GM12878 (cell line): ENCODE data around the gene SORL1. TPM values are rescaled to one million over a fixed set of nuclear protein-coding genes. Genes with fewer than 3 reads are reported as not detected.

Experiments used
- ASH2L ChIP-seq: fragments of 300-600, 200-600 bp; sonication (generic); IDR thresholded peaks from 2 replicates; pipeline ENCODE4 v1.6.1; 2017; ENCODE audit warnings: low read depth, mild to moderate bottlenecking, borderline replicate concordance
- CHD4 ChIP-seq: fragments of 200-600 bp; sonication (generic); IDR thresholded peaks from 2 replicates; pipeline ENCODE4 v1.6.1; 2016; ENCODE audit warnings: mild to moderate bottlenecking
- CREB1 ChIP-seq: IDR thresholded peaks from 2 replicates; pipeline ENCODE4 v1.6.1; 2012; ENCODE audit warnings: low read depth, mild to moderate bottlenecking, inconsistent platforms
- EP300 ChIP-seq, 2 experiments: fragments of 150-350 bp in 1 of 2; IDR thresholded peaks; 2 replicates each; pipeline ENCODE4 v1.6.1; 2011 to 2012; ENCODE audit warnings: low read depth in 2 of 2, low read length in 2 of 2, borderline replicate concordance in 1 of 2, improper control_type of control experiment in 1 of 2, inconsistent platforms in 1 of 2; ENCODE audit not compliant: control insufficient read depth in 1 of 2
- ESRRA ChIP-seq: IDR thresholded peaks from 2 replicates; pipeline ENCODE4 v1.6.1; 2012; ENCODE audit warnings: mild to moderate bottlenecking, low read length, improper control_type of control experiment
- IRF4 ChIP-seq: IDR thresholded peaks from 2 replicates; pipeline ENCODE4 v1.6.1; 2011; ENCODE audit warnings: low read depth, low read length
- KAT2A ChIP-seq: conservative IDR thresholded peaks from 2 replicates; pipeline ENCODE4 v1.6.1; 2011; ENCODE audit warnings: low read depth, low read length; ENCODE audit not compliant: control insufficient read depth
- MYB ChIP-seq: fragments of 150-350 bp; IDR thresholded peaks from 2 replicates; pipeline ENCODE4 v1.6.1; 2014; ENCODE audit warnings: mild to moderate bottlenecking, low read depth, low read length, borderline replicate concordance
- NFXL1 ChIP-seq: fragments of 450-650 bp; IDR thresholded peaks from 2 replicates; pipeline ENCODE4 v1.6.1; 2017; ENCODE audit warnings: antibody characterized with exemption, mild to moderate bottlenecking, borderline replicate concordance
- NFYA ChIP-seq: IDR thresholded peaks from 2 replicates; pipeline ENCODE4 v1.6.1; 2011; ENCODE audit warnings: low read depth, mild to moderate bottlenecking, low read length, improper control_type of control experiment, borderline replicate concordance
- NR2C1 ChIP-seq: fragments of 450-650 bp; IDR thresholded peaks from 2 replicates; pipeline ENCODE4 v1.6.1; 2017; ENCODE audit warnings: antibody characterized with exemption, mild to moderate bottlenecking, moderate library complexity
- NRF1 ChIP-seq: conservative IDR thresholded peaks from 2 replicates; pipeline ENCODE4 v1.6.1; 2011; ENCODE audit warnings: mild to moderate bottlenecking, low read depth, low read length, improper control_type of control experiment
- PML ChIP-seq: IDR thresholded peaks from 2 replicates; pipeline ENCODE4 v1.6.1; 2012; ENCODE audit warnings: low read length, inconsistent platforms
- RFX5 ChIP-seq: IDR thresholded peaks from 2 replicates; pipeline ENCODE4 v1.6.1; 2011; ENCODE audit warnings: low read depth, low read length, improper control_type of control experiment
- SIN3A ChIP-seq: IDR thresholded peaks from 2 replicates; pipeline ENCODE4 v1.6.1; 2012; ENCODE audit warnings: low read depth, low read length, improper control_type of control experiment
- SIX5 ChIP-seq: IDR thresholded peaks from 2 replicates; pipeline ENCODE4 v1.6.1; 2011; ENCODE audit warnings: mild to moderate bottlenecking, low read depth, low read length, moderate library complexity; ENCODE audit not compliant: severe bottlenecking
- SMARCA5 ChIP-seq: fragments of 450-650 bp; IDR thresholded peaks from 2 replicates; pipeline ENCODE4 v1.6.1; 2017; ENCODE audit warnings: mild to moderate bottlenecking
- SRF ChIP-seq, 2 experiments: IDR thresholded peaks; 2 replicates each; pipeline ENCODE4 v1.6.1; 2011; ENCODE audit warnings: low read depth in 2 of 2, low read length in 2 of 2, mild to moderate bottlenecking in 1 of 2, moderate library complexity in 1 of 2
- STAT3 ChIP-seq: IDR thresholded peaks from 2 replicates; pipeline ENCODE4 v1.6.1; 2011; ENCODE audit warnings: low read depth, low read length, improper control_type of control experiment
- SUPT20H ChIP-seq: IDR thresholded peaks from 2 replicates; pipeline ENCODE4 v1.6.1; 2011; ENCODE audit warnings: low read depth, mild to moderate bottlenecking, low read length, moderate library complexity, borderline replicate concordance; ENCODE audit not compliant: control insufficient read depth
- TAF1 ChIP-seq: IDR thresholded peaks from 2 replicates; pipeline ENCODE4 v1.6.1; 2011; ENCODE audit warnings: mild to moderate bottlenecking, low read depth, low read length, borderline replicate concordance
- TBL1XR1 ChIP-seq: IDR thresholded peaks from 2 replicates; pipeline ENCODE4 v1.6.1; 2012; ENCODE audit warnings: low read depth, low read length, improper control_type of control experiment
- TCF12 ChIP-seq: IDR thresholded peaks from 2 replicates; pipeline ENCODE4 v1.6.1; 2011; ENCODE audit warnings: low read depth, mild to moderate bottlenecking, low read length
- YBX1 ChIP-seq: fragments of 450-650 bp; IDR thresholded peaks from 2 replicates; pipeline ENCODE4 v1.6.1; 2016; ENCODE audit warnings: antibody characterized with exemption
- ZZZ3 ChIP-seq: IDR thresholded peaks from 2 replicates; pipeline ENCODE4 v1.6.1; 2011; ENCODE audit warnings: low read depth; ENCODE audit not compliant: control insufficient read depth, insufficient read length
- polyA plus RNA-seq, 11 experiments: library from polyadenylated mRNA; depleted of rRNA in 4 of 11; unstranded in 6 of 11; stranded (reverse) in 5 of 11; fragments of >200 nt; fragmentation: Nextera tagmentation in 4 of 11; fragmentation: Illumina TruSeq in 1 of 11; extraction: Ambion mirVana in 4 of 11; extraction: Trizol in 1 of 11; gene quantifications; 1 replicate in 1 of 11; 2 replicates in 10 of 11; pipeline versions ENCODE4 v1.2.1 to v1.2.3, GENCODE V29; 2011 to 2016; ENCODE audit warnings: inconsistent platforms in 2 of 11, missing spikeins in 2 of 11, low read depth in 1 of 11
- total RNA-seq, 4 experiments: library from RNA; depleted of rRNA in 3 of 4; stranded (reverse); fragments of >200 nt in 3 of 4; fragmentation: Illumina TruSeq in 1 of 4; extraction: Trizol in 1 of 4; gene quantifications; 2 replicates each; pipeline versions ENCODE4 v1.2.1 to v1.2.3, GENCODE V29; 2013 to 2021
- TF ChIP-seq, protein P1 (sequence below): fragments of 450-650 bp; IDR thresholded peaks from 2 replicates; pipeline ENCODE4 v1.6.1; 2016; ENCODE audit warnings: mild to moderate bottlenecking
- TF ChIP-seq, protein P2 (sequence below): fragments of 450-650 bp; IDR thresholded peaks from 2 replicates; pipeline ENCODE4 v1.6.1; 2016; ENCODE audit warnings: mild to moderate bottlenecking
- TF ChIP-seq, protein P3 (sequence below): fragments of 450-650 bp; IDR thresholded peaks from 2 replicates; pipeline ENCODE4 v1.6.1; 2017; ENCODE audit warnings: antibody characterized with exemption, mild to moderate bottlenecking, moderate library complexity

Gene SORL1
- total and polyA plus RNA-seq, 10 of the 15 experiments (the other 5 are each of a cell fraction or from before 2014, with no cell fraction given): 20.2 to 107 (median 59.9) TPM

DNA sequence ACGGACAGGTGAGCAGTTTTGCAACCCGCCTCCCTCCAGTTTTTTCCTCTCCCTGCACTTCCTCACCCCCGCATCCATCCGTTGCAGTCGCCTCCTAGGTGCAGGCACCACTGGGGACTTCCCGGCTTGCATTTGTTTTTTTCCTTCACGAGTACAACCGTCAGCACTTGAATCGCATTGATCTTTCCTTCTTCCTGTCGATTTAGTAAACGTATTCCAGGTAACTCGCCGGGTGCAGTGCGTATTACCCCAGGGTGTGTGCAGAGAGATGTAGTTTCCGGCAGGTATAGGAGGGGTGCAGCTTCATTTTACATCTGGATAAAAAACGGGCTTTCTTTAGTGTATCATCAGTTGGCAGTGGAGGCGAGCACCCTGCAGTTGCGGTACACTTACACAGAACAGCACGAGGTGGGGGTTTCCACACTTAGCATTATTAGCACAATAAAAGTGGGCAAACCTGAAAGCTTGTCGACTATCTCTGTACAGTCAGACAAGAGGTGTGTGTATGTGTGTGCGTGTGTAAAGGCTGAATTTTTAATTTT lies 566 bp downstream of the SORL1 start, which contains the start of gene SORL1-AS1 (continued):
- TF ChIP-seq KAT2A (no peak), YBX1 (no peak), MYB (no peak), STAT3 (no peak), IRF4 (no peak), CHD4 (no peak), NR2C1 (no peak), NFYA (no peak), SIX5 (no peak), ZZZ3 (no peak), TAF1 (no peak), CREB1 (no peak), SUPT20H (no peak), ESRRA (no peak), NFXL1 (no peak), TCF12 (no peak), SRF (IDR thresholded peaks at IDR 0.05; ENCODE audit: low read depth in 2 of 2, low read length in 2 of 2) (0 out of 4 replicates have a peak, but pooled peaks of 1 of the 2 experiments have one; percentile 2), ASH2L (no peak; the same call in 1 of the 2 replicates), SMARCA5 (no peak), TBL1XR1 (no peak), PML (no peak), NRF1 (no peak), RFX5 (no peak), EP300 (IDR thresholded peaks at IDR 0.05; ENCODE audit: borderline replicate concordance in 1 of 2, control insufficient read depth in 1 of 2, low read depth in 2 of 2, low read length in 2 of 2) (no peak), SIN3A (peak; percentile 22; the same call in 1 of the 2 replicates)
- TF ChIP-seq, protein P1, sequence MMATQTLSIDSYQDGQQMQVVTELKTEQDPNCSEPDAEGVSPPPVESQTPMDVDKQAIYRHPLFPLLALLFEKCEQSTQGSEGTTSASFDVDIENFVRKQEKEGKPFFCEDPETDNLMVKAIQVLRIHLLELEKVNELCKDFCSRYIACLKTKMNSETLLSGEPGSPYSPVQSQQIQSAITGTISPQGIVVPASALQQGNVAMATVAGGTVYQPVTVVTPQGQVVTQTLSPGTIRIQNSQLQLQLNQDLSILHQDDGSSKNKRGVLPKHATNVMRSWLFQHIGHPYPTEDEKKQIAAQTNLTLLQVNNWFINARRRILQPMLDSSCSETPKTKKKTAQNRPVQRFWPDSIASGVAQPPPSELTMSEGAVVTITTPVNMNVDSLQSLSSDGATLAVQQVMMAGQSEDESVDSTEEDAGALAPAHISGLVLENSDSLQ: no peak
- TF ChIP-seq, protein P2, sequence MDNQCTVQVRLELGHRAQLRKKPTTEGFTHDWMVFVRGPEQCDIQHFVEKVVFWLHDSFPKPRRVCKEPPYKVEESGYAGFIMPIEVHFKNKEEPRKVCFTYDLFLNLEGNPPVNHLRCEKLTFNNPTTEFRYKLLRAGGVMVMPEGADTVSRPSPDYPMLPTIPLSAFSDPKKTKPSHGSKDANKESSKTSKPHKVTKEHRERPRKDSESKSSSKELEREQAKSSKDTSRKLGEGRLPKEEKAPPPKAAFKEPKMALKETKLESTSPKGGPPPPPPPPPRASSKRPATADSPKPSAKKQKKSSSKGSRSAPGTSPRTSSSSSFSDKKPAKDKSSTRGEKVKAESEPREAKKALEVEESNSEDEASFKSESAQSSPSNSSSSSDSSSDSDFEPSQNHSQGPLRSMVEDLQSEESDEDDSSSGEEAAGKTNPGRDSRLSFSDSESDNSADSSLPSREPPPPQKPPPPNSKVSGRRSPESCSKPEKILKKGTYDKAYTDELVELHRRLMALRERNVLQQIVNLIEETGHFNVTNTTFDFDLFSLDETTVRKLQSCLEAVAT: 0 out of 2 replicates have a peak, but pooled peaks have one; percentile 69
- TF ChIP-seq, protein P3, sequence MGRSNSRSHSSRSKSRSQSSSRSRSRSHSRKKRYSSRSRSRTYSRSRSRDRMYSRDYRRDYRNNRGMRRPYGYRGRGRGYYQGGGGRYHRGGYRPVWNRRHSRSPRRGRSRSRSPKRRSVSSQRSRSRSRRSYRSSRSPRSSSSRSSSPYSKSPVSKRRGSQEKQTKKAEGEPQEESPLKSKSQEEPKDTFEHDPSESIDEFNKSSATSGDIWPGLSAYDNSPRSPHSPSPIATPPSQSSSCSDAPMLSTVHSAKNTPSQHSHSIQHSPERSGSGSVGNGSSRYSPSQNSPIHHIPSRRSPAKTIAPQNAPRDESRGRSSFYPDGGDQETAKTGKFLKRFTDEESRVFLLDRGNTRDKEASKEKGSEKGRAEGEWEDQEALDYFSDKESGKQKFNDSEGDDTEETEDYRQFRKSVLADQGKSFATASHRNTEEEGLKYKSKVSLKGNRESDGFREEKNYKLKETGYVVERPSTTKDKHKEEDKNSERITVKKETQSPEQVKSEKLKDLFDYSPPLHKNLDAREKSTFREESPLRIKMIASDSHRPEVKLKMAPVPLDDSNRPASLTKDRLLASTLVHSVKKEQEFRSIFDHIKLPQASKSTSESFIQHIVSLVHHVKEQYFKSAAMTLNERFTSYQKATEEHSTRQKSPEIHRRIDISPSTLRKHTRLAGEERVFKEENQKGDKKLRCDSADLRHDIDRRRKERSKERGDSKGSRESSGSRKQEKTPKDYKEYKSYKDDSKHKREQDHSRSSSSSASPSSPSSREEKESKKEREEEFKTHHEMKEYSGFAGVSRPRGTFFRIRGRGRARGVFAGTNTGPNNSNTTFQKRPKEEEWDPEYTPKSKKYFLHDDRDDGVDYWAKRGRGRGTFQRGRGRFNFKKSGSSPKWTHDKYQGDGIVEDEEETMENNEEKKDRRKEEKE: no peak
